Keratinocyte (primary cell): ENCODE measurements around the gene C3orf70. TPM values are rescaled to one million over a fixed set of nuclear protein-coding genes. Genes with fewer than 3 reads are reported as not detected.
A peak's percentile ranks its signal among the peaks of the same experiment; 100 is the strongest.

ENCODE experiments used
- DNase-seq: peaks from one replicate; pipeline ENCODE4 v3.0.0-alpha.2; 2011; ENCODE audit warnings: low read depth, missing footprints, low spot score
- FAIRE-seq: peaks from 2 replicates; lab custom pipeline; 2011; peaks lifted over from hg19 to GRCh38; lab: Jason Lieb, UNC
- H2AFZ ChIP-seq: 2 replicates; pipeline ENCODE4 v1.6.0; 2012; ENCODE audit warnings: low read length, control low read depth, inconsistent platforms; ENCODE audit not compliant: control insufficient read depth
- H3K27ac ChIP-seq: 2 replicates; pipeline ENCODE4 v1.5.1; 2011; ENCODE audit warnings: low read length; ENCODE audit not compliant: control insufficient read depth, insufficient read depth
- H3K27me3 ChIP-seq: 3 replicates; pipeline ENCODE4 v1.6.0; 2011; ENCODE audit warnings: low read length; ENCODE audit not compliant: control insufficient read depth, insufficient read depth; ENCODE audit errors: extremely low read depth
- H3K36me3 ChIP-seq, 2 experiments: 2 replicates in 1 of 2; 3 replicates in 1 of 2; pipeline ENCODE4 v1.5.1; 2011; ENCODE audit warnings: low read length in 2 of 2, mild to moderate bottlenecking in 1 of 2; ENCODE audit not compliant: control insufficient read depth in 2 of 2, insufficient read depth in 2 of 2; ENCODE audit errors: extremely low read depth in 1 of 2
- H3K4me1 ChIP-seq: 3 replicates; pipeline ENCODE4 v1.5.1; 2011; ENCODE audit warnings: low read length; ENCODE audit not compliant: control insufficient read depth, insufficient read depth; ENCODE audit errors: extremely low read depth
- H3K4me2 ChIP-seq: 3 replicates; pipeline ENCODE4 v1.6.0; 2011; ENCODE audit warnings: low read depth, low read length; ENCODE audit not compliant: control insufficient read depth, insufficient read depth; ENCODE audit errors: extremely low read depth
- H3K4me3 ChIP-seq, 3 experiments: fragments of 200-600 bp in 1 of 3; sonication (generic) in 1 of 3; 2 replicates in 2 of 3; 3 replicates in 1 of 3; pipeline ENCODE4 v1.5.1; 2011 to 2016; ENCODE audit warnings: low read length in 3 of 3, mild to moderate bottlenecking in 3 of 3, control low read depth in 2 of 3, inconsistent platforms in 1 of 3, low read depth in 1 of 3, mixed read lengths in 1 of 3, mixed run types in 1 of 3, moderate library complexity in 1 of 3; ENCODE audit not compliant: control insufficient read depth in 2 of 3, insufficient read depth in 2 of 3; ENCODE audit errors: extremely low read depth in 1 of 3
- H3K79me2 ChIP-seq: 2 replicates; pipeline ENCODE4 v1.6.0; 2012; ENCODE audit warnings: low read length; ENCODE audit not compliant: control insufficient read depth, insufficient read depth
- H3K9ac ChIP-seq: 3 replicates; pipeline ENCODE4 v1.6.0; 2011; ENCODE audit warnings: low read length; ENCODE audit not compliant: control insufficient read depth, insufficient read depth; ENCODE audit errors: extremely low read depth
- H3K9me1 ChIP-seq: 3 replicates; pipeline ENCODE4 v1.6.0; 2011; ENCODE audit warnings: low read length; ENCODE audit not compliant: control insufficient read depth, insufficient read depth; ENCODE audit errors: extremely low read depth
- H3K9me3 ChIP-seq: 2 replicates; pipeline ENCODE4 v1.5.1; 2012; ENCODE audit warnings: low read depth, low read length; ENCODE audit not compliant: control insufficient read depth
- H4K20me1 ChIP-seq: 3 replicates; pipeline ENCODE4 v1.6.0; 2011; ENCODE audit warnings: low read length; ENCODE audit not compliant: control insufficient read depth, insufficient read depth; ENCODE audit errors: extremely low read depth
- CTCF ChIP-seq, 3 experiments: IDR thresholded peaks in 1 of 3; conservative IDR thresholded peaks in 1 of 3; optimal IDR thresholded peaks in 1 of 3; 2 replicates in 2 of 3; 3 replicates in 1 of 3; pipeline versions ENCODE3 to v1.5.1; 2011; ENCODE audit warnings: low read length in 3 of 3, mild to moderate bottlenecking in 3 of 3, moderate library complexity in 2 of 3, control low read depth in 1 of 3, inconsistent platforms in 1 of 3; ENCODE audit not compliant: insufficient read depth in 2 of 3; ENCODE audit errors: extremely low read depth in 1 of 3
- EZH2 ChIP-seq: IDR thresholded peaks from one replicate; pipeline ENCODE4 v1.6.1; 2012; ENCODE audit warnings: inconsistent platforms, mild to moderate bottlenecking, low read length, moderate library complexity
- dilution Hi-C: fragments of 300-500 bp; cut with MboI; formaldehyde crosslinking; loops from one replicate; pipeline ENCODE4 v1.7.0; 2020; ENCODE audit warnings: low sequenced_read_pairs; ENCODE audit not compliant: extremely low pct_ligation_motif_present
- polyA plus RNA-seq, 5 experiments: library from polyadenylated mRNA; depleted of rRNA in 3 of 5; stranded (reverse) in 3 of 5; stranded (forward) in 1 of 5; unstranded in 1 of 5; fragments of >200 nt; gene quantifications; 1 replicate in 1 of 5; 2 replicates in 3 of 5; 3 replicates in 1 of 5; pipeline versions ENCODE4 v1.2.1 to v1.2.3, GENCODE V29; 2011 to 2012; ENCODE audit warnings: missing spikeins in 2 of 5, low read depth in 1 of 5, low replicate concordance in 1 of 5

C3orf70 gene
- polyA plus RNA-seq, 1 donor (not counting 4 experiments of a cell fraction or from before 2014, with no cell fraction given) = not detected

- H4K20me1 ChIP-seq = no peaks in the 10 kb centered on the region
- H3K79me2 ChIP-seq = no peaks in the 10 kb centered on the region
- peak; percentile 50 to 60 (median 53) for TF ChIP-seq CTCF (optimal IDR thresholded peaks at IDR 0.05 in 1 of 3, IDR thresholded peaks at IDR 0.05 in 1 of 3, conservative IDR thresholded peaks at IDR 0.05 in 1 of 3; ENCODE audit: extremely low read depth in 1 of 3, insufficient read depth in 2 of 3, low read length in 3 of 3)
- TF ChIP-seq EZH2 = no peak
- no peaks in the 10 kb centered on the region for H3K4me1 ChIP-seq
- no peaks in the 10 kb centered on the region for H3K9me3 ChIP-seq
- no peaks in the 10 kb centered on the region for H3K36me3 ChIP-seq
- H2AFZ ChIP-seq = no peak overlapping the region
- peak overlapping the region; percentile 24 for H3K4me2 ChIP-seq
- H3K9ac ChIP-seq = no peak overlapping the region
- FAIRE-seq (peak; percentile 32), DNase-seq (no peak)
- H3K27ac ChIP-seq = no peak overlapping the region
- dilution Hi-C loops = no loop called here
- no peaks in the 10 kb centered on the region for H3K9me1 ChIP-seq
- H3K4me3 ChIP-seq = no peak overlapping the region
- H3K27me3 ChIP-seq = peaks cover 10% of the 10 kb centered on the region
Observed at GRCh38 chr3:185176750-185177359, 24.0 kb upstream of the C3orf70 start.

- no peak overlapping the region for H3K27ac ChIP-seq
- H3K36me3 ChIP-seq = no peaks in the 10 kb centered on the region
- no peak overlapping the region for H2AFZ ChIP-seq
- H3K9ac ChIP-seq = no peak overlapping the region
- no peaks in the 10 kb centered on the region for H3K9me1 ChIP-seq
- H3K4me1 ChIP-seq = no peaks in the 10 kb centered on the region
- H3K9me3 ChIP-seq = no peaks in the 10 kb centered on the region
- H3K79me2 ChIP-seq = no peaks in the 10 kb centered on the region
- H4K20me1 ChIP-seq = no peaks in the 10 kb centered on the region
- TF ChIP-seq EZH2 (no peak), CTCF (optimal IDR thresholded peaks at IDR 0.05 in 1 of 3, IDR thresholded peaks at IDR 0.05 in 1 of 3, conservative IDR thresholded peaks at IDR 0.05 in 1 of 3; ENCODE audit: extremely low read depth in 1 of 3, insufficient read depth in 2 of 3, low read length in 3 of 3) (no peak)
- peaks cover 3% of the 10 kb centered on the region for H3K27me3 ChIP-seq
- dilution Hi-C loops = no loop called here
- DNase-seq (no peak), FAIRE-seq (no peak)
- no peak overlapping the region for H3K4me2 ChIP-seq
- H3K4me3 ChIP-seq = no peak overlapping the region
Observed at GRCh38 chr3:185175370-185175987, 22.6 kb upstream of the C3orf70 start.
